ENCODE results near the gene MYO19. TPM values are rescaled to one million over a fixed set of nuclear protein-coding genes. Genes with fewer than 3 reads are reported as not detected.
"Not testable (repeated sequence)": the region's sequence is repeated elsewhere in the genome, so short reads cannot be mapped to it uniquely, and the experiment has no call there.

Gene MYO19
- total RNA-seq, 6 experiments from 2014 or later, result 20.6 to 40.5 (median 28.9) TPM

- ATAC-seq, result no peak
- Histone ChIP-seq H3K27ac (no peak overlapping the region), H3K4me1 (no peaks in the 10 kb centered on the region), H3K36me3 (no peaks in the 10 kb centered on the region), H3K9me3 (no peaks in the 10 kb centered on the region), H3K27me3 (no peaks in the 10 kb centered on the region), H3K4me3 (no peak overlapping the region)
- no peak for TF ChIP-seq CTCF (IDR thresholded peaks at IDR 0.05)
- TF ChIP-seq POLR2A (IDR thresholded peaks at IDR 0.05), result no peak
- WGBS (ENCODE audit: insufficient coverage, low coverage, low lambda C conversion rate, missing lambda C conversion rate), result 30% methylated on average over 5 of the region's 5 CpGs
- DNase-seq, result no peak
- intact Hi-C loops (cut with DNase I), result no loop called here
Observed at GRCh38 chr17:36460265-36460937, 74.3 kb downstream of the MYO19 start.

GRCh38 chr17:36459601-36460000 lies 75.1 kb downstream of the MYO19 start:
- no peak overlapping the region for H3K4me3 ChIP-seq
- no peaks in the 10 kb centered on the region for H3K4me1 ChIP-seq
- no peak for TF ChIP-seq POLR2A (IDR thresholded peaks at IDR 0.05)
- no CpG with 5 or more reads among the region's 7 CpGs for WGBS (ENCODE audit: insufficient coverage, low coverage, low lambda C conversion rate, missing lambda C conversion rate)
- H3K9me3 ChIP-seq, result no peaks in the 10 kb centered on the region
- H3K36me3 ChIP-seq, result no peaks in the 10 kb centered on the region
- no peaks in the 10 kb centered on the region for H3K27me3 ChIP-seq
- no peak overlapping the region for H3K27ac ChIP-seq
- DNase-seq, result no peak
- intact Hi-C loops (cut with DNase I), result no loop called here
- no peak for ATAC-seq

GRCh38 chr17:36459045-36459444 lies 75.6 kb downstream of the MYO19 start:
- Histone ChIP-seq H3K9me3 (no peaks in the 10 kb centered on the region), H3K36me3 (no peaks in the 10 kb centered on the region), H3K27me3 (no peaks in the 10 kb centered on the region), H3K4me1 (no peaks in the 10 kb centered on the region), H3K4me3 (no peak overlapping the region), H3K27ac (no peak overlapping the region)
- no peak for DNase-seq
- ATAC-seq, result no peak
- no peak for TF ChIP-seq POLR2A (IDR thresholded peaks at IDR 0.05)
- WGBS (ENCODE audit: insufficient coverage, low coverage, low lambda C conversion rate, missing lambda C conversion rate), result 82% methylated on average over 3 of the region's 5 CpGs
- intact Hi-C loops (cut with DNase I), result no loop called here

- WGBS (ENCODE audit: insufficient coverage, low coverage, low lambda C conversion rate, missing lambda C conversion rate), result 80% methylated on average over 2 of the region's 9 CpGs
- intact Hi-C loops (cut with DNase I), result not testable (repeated sequence)
Observed at GRCh38 chr17:36457701-36458100, 77.0 kb downstream of the MYO19 start.

GRCh38 chr17:36452888-36453287 lies 81.8 kb downstream of the MYO19 start:
- DNase-seq; H3K36me3 ChIP-seq; H3K4me1 ChIP-seq; ATAC-seq; intact Hi-C loops (cut with DNase I); H3K27me3 ChIP-seq; H3K27ac ChIP-seq; H3K4me3 ChIP-seq; H3K9me3 ChIP-seq: not testable (repeated sequence)
- WGBS (ENCODE audit: insufficient coverage, low coverage, low lambda C conversion rate, missing lambda C conversion rate), result 42% methylated on average over 2 of the region's 9 CpGs

More at GRCh38 chr17:36457701-36458100, 77.0 kb downstream of the MYO19 start:
- H3K9me3 ChIP-seq, H3K27me3 ChIP-seq, H3K27ac ChIP-seq, ATAC-seq, DNase-seq, H3K4me1 ChIP-seq, H3K36me3 ChIP-seq, H3K4me3 ChIP-seq: not testable (repeated sequence)

- H3K27ac ChIP-seq; ATAC-seq; H3K27me3 ChIP-seq; intact Hi-C loops (cut with DNase I); H3K4me1 ChIP-seq; H3K36me3 ChIP-seq; DNase-seq; H3K4me3 ChIP-seq; H3K9me3 ChIP-seq: not testable (repeated sequence)
- 71% methylated on average over 1 of the region's 15 CpGs for WGBS (ENCODE audit: insufficient coverage, low coverage, low lambda C conversion rate, missing lambda C conversion rate)
- TF ChIP-seq CTCF (IDR thresholded peaks at IDR 0.05), result peak in 2 of 4 donors; percentile 16 to 18
Observed at GRCh38 chr17:36449997-36450396, 84.7 kb downstream of the MYO19 start.

Small RNAs within 50 kb of the gene (small RNA-seq; reads per million reads assigned to genes)
- 0 reads per million in 2 experiments for gene RNA5SP439

Other genes with a start within 250 kb of the MYO19 start
- gene TBC1D3G, start 211.0 kb downstream of the MYO19 start, total RNA-seq, result not detected
- not detected for gene TBC1D3H, start 146.4 kb downstream of the MYO19 start, total RNA-seq
- 10 to 100 TPM; 11.2 to 16.6 (median 12.5) TPM for gene ZNHIT3, start 48.2 kb downstream of the MYO19 start, total RNA-seq
- gene PIGW, start 119 bp upstream of the MYO19 start, total RNA-seq, result 1 to 10 TPM; 3.0 to 6.1 (median 4.1) TPM
- gene GGNBP2, start 10.1 kb upstream of the MYO19 start, total RNA-seq, result 10 to 100 TPM; 24.3 to 39.6 (median 35.3) TPM
- 10 to 100 TPM in 3 of 6 experiments, 1 to 10 TPM in 3; 5.1 to 13.6 (median 9.3) TPM for gene DHRS11, start 57.0 kb upstream of the MYO19 start, total RNA-seq
- gene MRM1, start 66.7 kb upstream of the MYO19 start, total RNA-seq, result 1 to 10 TPM; 2.5 to 8.6 (median 6.0) TPM

Measured in right lobe of liver (tissue), 6 donors.